Measurements from ENCODE around the gene CYP2W1.

DNA sequence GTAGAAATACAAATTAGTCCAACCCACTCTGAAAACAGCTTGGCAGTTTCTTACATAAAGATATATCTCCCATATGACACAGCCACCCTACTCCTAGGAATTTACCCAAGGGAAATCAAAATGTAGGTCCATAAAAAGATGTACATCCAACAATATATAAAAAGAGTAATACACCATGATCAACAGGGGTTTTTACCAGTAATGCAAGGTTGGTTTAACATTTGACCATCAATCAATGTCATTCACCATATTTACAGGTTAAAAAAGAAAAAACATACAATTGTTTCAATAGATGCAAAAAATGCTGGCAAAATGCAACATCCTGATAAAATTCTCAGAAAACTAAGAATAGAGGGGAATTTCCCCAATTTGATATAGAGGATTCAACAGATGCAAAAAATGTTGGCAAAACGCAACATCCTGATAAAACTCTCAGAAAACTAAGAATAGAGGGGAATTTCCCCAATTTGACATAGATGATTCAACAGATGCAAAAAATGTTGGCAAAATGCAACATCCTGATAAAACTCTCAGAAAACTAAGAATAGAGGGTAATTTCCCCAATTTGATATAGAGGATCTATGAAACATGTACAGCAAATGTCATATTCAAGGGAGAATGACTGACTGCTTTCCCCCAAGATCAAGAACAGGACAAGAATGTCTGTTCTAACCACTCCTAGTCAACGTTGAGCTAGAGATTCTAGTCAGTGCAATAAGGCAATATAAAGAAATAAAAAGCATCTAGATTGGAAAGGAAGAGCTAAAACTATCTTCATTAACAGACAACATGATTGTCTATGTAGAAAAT lies 42.2 kb upstream of the CYP2W1 start:
- TF ChIP-seq FOXP2 (optimal IDR thresholded peaks at IDR 0.05; ENCODE audit: control extremely low read depth, extremely low read length, insufficient read depth) = no peak
- no peak for TF ChIP-seq POLR2AphosphoS5 (IDR thresholded peaks at IDR 0.05; ENCODE audit: borderline replicate concordance, low read depth, low read length)
- TF ChIP-seq EZH2 (IDR thresholded peaks at IDR 0.05) = no peak

Measured in SK-N-MC (cell line).